AG08396 (cell line): ENCODE data around the gene C2CD2L.
"Not testable (repeated sequence)": the region's sequence is repeated elsewhere in the genome, so short reads cannot be mapped to it uniquely, and the experiment has no call there.

Experiments used
- DNase-seq: peaks from one replicate; pipeline ENCODE4 v3.0.0; 2012; ENCODE audit warnings: low spot score, mixed read lengths

C2CD2L gene

DNA sequence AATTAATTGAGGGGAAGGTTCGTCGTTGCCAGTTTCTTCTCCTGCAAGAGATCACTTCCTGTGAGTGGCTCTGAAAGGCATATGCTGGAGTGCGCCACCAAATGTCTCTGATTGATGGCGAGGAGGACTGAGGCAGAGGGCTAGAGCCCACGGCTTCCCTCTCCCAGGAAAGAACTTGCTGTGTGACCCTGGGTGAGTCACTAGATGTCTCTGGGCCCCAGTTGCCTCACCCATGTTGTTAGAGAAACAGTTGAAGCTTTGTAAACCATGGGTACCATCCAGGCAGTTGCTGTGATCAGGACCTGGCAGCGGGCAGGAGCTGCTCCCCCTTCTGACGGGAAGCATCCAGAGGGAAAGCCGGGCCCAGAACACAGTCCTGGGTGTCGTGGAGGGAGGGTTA, 44.9 kb downstream of the C2CD2L start:
- no peak for DNase-seq

DNA sequence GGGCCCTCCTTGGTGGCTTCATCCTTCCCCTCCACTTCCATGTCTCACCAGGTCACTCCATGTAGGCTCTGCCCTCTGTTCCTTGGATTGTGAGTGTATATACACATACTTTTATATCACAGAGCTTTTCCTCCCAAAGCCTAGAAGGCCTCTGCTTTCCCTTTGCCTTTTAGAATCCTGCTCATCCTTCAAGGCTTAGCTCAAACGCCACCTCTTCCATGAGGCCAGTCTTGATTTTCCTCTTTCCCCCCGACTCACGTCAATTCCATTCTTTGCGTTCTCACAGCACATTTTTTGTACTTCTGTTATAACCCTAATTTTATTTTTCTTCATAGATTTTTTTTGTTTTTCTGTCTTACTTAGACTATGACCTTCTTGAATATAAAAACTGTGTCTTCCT, 45.5 kb downstream of the C2CD2L start:
- DNase-seq: no peak

DNA sequence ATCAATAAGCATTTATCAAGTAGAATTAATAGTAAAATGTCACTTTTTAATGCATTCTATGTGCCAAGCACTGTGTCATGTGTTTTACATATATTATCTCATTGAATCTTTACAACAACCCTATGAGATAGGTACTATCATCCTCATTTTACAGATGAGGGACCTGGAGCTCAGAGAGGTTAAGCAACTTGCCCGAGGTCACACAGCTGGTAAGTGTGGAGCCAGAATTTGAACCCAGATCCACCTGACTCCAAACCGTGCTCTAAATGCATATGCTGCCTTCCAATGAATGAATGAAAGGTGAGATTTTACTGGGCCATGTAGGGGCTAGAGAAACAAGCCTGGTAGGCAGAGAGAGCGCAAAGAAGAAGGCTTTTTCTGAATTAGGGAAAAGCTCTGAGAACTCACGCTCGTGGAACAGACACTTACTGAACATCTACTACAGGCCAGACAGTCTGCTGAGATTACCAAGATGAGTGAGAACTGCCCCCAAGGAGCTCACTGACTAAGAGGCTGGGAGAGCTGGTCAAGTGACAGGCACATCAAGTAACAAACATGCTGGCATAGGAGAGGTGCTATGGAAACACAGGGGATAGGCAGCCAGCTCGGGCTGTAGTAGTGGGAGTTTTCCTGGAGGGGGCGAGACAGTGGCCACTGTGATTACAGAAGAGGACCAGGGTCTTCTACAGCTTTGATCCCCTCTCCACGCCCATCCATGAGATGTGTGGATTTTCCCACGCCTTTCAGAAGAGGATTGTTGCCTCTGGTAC, 46.1 kb downstream of the C2CD2L start:
- no peak for DNase-seq

DNA sequence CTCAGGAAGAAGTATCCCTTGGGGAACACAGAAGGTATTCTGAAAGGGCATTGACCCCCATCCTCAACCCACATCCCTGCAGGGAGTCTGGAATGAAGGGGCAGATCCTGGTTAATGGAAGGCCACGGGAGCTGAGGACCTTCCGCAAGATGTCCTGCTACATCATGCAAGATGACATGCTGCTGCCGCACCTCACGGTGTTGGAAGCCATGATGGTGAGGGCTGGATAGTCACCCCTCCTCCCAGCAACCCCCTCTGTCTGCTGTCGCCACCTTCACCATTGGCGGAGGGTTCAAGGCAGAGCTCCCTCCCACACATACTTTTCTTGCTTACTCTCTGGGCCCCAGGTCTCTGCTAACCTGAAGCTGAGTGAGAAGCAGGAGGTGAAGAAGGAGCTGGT, 47.0 kb downstream of the C2CD2L start:
- DNase-seq: no peak

DNA sequence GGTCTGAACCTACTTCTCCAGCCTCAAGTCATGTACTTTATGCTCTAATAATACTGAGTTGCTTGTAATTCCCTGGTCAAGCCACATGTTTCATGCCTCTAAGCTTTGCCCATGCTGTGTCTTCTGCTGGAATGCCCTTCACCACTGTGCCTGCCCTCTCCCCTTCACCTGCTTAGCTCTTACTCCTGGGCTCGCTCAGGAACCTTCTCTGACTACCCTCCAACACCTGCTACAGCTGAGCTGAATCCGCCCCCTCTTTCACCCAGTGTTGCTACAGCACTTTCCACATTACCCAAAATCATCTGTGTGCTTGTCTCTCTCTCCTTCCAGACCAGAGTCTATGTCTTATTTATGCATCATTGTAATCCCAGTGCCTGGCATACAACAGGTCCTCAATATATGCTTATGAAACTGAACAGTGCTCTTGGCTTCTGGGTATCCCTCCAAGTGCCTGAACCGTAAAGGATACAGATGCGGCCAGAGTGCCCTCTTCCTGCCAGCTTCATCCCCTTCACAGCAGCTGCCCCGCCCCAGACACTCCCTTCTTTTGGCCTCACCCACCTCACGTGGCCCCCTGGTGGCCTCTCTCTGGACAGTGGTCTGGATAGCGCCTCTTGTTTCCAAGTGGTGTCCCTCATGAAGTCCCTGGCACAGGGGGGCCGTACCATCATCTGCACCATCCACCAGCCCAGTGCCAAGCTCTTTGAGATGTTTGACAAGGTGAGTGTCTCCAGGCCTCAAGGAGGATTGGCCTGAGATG, 48.8 kb downstream of the C2CD2L start:
- peak; percentile 37 for DNase-seq

DNA sequence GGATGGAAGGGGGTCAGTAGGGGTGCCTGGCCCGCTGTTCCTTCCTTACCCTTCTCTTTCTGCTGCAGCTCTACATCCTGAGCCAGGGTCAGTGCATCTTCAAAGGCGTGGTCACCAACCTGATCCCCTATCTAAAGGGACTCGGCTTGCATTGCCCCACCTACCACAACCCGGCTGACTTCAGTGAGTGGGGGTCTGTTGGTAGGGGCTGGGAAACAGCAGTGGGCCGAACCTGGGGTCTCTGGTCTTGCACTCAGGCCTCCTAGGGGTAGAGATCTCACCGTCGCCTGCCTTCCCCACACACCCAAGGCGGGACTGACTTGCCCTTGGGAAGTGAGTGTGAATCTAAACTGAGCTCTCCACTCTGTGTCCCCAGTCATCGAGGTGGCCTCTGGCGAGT, 49.4 kb downstream of the C2CD2L start:
- no peak for DNase-seq

DNA sequence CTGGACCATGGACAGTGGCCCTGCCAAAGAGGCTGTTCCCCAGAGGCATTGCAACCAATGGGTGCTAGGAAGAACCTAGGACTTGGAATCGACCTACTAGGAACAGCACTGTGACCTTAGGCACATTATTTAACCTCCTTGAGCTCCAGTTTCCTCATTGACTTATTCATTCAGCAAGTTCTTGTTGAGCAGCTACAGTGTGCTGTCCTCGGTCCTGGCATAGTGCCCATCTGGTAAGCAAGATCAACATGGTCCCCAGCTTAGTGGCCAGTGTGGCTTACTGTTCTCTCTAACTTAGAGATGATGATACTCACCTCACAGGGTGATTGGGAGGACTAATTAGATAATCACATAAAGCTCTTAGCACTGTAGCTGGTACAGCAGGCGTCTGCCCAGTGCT, 49.9 kb downstream of the C2CD2L start:
- no peak for DNase-seq

DNA sequence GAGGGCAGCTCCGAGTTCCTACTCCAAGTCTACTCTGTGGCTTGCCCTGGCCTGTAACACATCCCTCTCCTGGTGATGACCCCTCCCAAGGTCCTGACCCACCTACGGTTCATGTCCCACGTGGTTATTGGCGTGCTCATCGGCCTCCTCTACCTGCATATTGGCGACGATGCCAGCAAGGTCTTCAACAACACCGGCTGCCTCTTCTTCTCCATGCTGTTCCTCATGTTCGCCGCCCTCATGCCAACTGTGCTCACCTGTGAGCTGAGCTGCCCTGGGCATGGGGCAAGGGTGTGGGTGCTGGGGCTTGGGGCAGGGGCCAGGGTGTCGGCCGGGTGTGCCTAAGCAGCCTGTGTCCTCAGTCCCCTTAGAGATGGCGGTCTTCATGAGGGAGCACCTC, 51.3 kb downstream of the C2CD2L start:
- DNase-seq: no peak

DNA sequence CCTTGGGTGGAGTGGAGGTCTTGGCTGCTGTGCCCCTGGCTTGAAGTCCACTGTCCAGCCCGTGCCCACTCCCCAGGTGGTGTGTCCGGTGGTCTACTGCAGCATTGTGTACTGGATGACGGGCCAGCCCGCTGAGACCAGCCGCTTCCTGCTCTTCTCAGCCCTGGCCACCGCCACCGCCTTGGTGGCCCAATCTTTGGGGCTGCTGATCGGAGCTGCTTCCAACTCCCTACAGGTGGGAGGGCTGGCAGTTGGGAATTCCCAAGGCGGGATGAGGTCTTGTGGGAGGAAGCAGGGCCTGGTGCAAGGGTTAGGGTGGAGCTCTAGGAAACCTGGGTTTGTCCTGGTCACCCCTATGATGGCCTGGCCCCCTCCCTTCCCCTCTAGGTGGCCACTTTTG, 53.0 kb downstream of the C2CD2L start:
- no peak for DNase-seq

DNA sequence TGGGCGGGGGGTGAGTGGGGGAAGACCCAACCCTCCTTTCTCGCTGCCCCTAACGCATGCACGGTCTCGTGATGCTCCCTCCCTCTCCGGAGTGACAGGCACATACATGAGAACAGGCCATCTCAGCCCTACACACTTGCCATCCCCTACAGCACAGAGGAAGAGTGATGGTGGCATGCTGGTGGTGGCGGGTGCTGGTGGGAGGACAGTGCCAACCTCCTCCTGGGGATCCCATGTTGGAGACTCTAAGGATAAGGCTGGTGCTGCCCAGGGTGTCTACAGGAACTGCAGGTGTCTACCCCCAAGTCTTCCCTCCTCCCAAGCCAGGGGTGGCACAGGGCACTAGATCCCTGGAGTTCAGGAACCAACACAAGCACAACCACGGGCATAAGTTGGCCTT, 54.7 kb downstream of the C2CD2L start:
- DNase-seq: no peak

DNA sequence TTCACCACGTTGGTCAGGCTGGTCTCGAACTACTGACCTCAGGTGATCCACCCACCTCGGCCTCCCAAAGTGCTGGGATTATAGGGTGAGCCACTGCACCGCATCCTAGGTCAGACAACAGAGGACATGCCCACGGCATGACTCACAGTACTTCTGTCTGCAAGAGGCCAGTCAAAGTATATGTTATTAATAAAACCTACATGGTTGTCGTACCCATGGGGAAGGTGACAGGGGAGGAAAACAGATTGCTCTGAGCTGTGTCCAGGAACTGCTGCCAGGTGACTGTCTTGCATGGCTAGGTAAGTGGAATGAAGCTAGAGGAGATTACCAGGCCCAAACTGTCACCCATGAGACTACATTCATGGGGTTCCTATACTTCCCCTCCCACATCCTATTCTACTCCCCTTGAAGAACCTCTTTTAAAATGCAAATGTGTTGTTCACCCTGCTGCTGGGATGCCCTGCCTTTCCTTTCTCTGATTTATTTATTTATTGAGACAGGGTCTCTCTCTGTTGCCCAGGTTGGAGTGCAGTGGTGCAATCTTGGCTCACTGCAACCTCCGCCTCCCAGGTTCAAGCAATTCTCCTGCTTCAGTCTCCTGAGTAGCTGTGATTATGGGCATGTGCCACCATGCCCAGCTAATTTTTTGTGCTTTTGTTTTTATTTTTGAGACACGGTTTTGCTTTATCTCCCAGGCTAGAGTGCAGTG, 59.4 kb downstream of the C2CD2L start:
- DNase-seq: peak; percentile 68

DNA sequence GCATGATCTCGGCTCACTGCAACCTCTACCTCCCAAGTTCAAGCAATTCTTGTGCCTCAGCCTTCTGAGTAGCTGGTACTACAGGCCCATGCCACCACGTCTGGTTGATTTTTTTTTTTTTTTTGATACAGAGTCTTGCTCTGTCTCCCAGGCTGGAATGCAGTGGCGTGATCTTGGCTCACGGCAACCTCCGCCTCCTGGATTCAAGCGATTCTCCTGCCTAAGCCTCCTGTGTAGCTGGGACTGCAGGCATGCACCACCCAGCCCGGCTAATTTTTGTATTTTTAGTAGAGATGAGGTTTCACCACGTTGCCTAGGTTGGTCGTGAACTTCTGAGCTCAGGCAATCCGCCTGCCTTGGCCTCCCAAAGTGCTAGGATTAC, 59.9 kb downstream of the C2CD2L start:
- DNase-seq: not testable (repeated sequence)

DNA sequence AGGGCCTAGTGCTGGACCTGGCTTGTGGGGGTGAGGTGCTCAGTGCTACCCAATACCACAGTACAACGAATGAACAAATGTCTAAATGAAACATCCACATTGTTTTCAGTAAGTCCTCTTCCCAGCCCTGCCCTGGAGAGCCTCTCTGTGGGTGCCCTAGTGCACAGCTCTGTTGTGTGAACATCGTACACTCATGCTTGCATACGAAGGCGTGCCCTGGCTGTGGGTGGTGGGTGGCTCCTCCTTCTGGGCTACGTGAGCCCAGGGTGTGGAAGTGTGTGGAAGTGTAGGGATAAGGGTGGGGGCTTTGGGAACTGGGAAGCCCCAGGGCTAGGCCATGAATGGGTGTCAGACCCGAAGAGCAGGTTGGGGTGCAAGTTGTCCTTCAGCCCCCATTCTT, 60.8 kb downstream of the C2CD2L start:
- DNase-seq: no peak
